ENCODE measurements around the gene WASL.
"Not testable (repeated sequence)": the region's sequence is repeated elsewhere in the genome, so short reads cannot be mapped to it uniquely, and the experiment has no call there.

The WASL gene

DNA sequence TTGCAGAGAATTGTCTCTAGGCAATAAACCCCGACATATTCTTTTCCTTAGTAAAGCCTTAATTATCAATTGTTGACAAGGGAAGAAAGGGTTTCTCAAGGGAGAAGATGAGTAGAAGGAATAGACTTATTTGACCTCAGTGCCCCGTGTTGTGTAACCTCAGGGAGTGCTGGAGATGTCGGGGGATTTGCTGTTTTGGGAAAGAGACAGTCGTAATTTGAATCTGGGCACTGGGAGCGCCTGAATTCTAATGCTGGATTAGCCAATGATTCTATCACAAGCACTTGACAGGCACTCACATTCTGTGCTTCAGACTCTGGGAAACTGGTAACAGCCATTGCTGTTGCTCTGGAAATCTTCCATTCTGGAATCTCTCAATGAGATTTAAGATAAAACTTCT, 106.9 kb downstream of the WASL start:
- Histone ChIP-seq H3K4me1 (ENCODE audit: insufficient read depth, low read length) (peaks cover 19% of the 10 kb centered on the region), H3K9ac (ENCODE audit: low read depth, low read length) (no peak overlapping the region), H3K36me3 (ENCODE audit: insufficient read depth, low read length) (no peaks in the 10 kb centered on the region), H3K9me3 (ENCODE audit: control insufficient read depth, insufficient read depth, low read length) (no peaks in the 10 kb centered on the region; the same call in 1 of the 2 replicates)

DNA sequence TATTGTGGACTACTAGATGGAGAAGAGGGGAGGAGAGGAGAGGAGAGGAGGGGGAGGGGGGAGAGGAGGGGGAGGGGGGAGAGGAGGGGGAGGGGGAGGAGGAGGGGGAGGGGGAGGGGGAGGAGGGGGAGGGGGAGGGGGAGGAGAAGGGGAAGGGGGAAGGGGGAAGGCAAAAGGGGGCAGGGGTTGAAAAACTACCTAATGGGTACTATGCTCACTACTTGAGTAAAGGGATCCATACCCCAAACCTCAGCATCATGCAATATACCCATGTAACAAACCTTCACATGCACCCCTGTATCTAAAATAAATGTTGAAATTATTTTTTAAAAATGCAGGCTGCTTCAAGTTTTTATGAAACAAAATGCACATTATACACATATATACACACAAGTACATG, 108.2 kb downstream of the WASL start:
- no peaks in the 10 kb centered on the region for H3K36me3 ChIP-seq (ENCODE audit: insufficient read depth, low read length)
- no peak overlapping the region for H3K9ac ChIP-seq (ENCODE audit: low read depth, low read length)
- no peaks in the 10 kb centered on the region; the same call in 1 of the 2 replicates for H3K9me3 ChIP-seq (ENCODE audit: control insufficient read depth, insufficient read depth, low read length)
- peaks cover 16% of the 10 kb centered on the region for H3K4me1 ChIP-seq (ENCODE audit: insufficient read depth, low read length)

DNA sequence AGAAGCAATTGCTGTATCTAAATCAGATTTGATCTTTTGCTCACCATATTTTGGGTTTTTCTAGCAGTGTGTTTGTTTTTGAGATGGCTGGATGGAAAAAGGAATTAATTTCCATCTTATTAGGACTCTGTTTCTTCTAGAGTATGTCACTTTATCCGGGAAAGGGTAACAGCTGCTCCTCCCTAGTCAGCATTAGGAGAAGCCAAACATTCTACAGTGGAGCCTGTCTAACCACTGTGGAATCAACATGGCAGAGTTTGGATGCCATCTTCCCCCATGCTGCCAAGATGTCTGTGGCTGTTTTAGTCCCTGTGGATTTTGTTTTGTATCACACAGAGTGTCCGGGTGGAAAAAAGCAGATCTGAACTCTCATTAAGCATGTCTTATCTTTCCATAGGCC, 109.2 kb downstream of the WASL start:
- H3K36me3 ChIP-seq (ENCODE audit: insufficient read depth, low read length), result no peaks in the 10 kb centered on the region
- H3K9ac ChIP-seq (ENCODE audit: low read depth, low read length), result no peak overlapping the region
- H3K4me1 ChIP-seq (ENCODE audit: insufficient read depth, low read length), result peaks cover 12% of the 10 kb centered on the region
- no peaks in the 10 kb centered on the region; the same call in 1 of the 2 replicates for H3K9me3 ChIP-seq (ENCODE audit: control insufficient read depth, insufficient read depth, low read length)

DNA sequence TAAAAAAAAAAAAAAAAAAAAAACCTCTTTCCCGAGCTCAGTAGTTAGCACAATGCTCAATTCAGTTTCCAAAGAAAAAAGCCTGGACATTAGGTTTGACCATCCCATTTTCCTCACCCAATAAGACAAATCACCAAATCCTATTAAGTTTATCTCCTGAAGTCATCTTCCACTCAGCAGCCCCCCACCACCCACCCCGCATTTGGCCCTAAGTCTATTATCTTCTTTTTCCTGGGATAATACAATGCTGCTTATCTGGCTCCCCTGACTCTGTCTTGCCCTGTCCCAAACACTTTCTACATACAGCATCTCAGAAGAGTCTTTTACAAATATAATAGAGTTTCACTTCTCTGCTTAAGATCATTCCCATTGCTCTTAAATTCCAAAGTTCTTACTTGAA, 110.9 kb downstream of the WASL start:
- no peak overlapping the region for H3K9ac ChIP-seq (ENCODE audit: low read depth, low read length)
- H3K9me3 ChIP-seq (ENCODE audit: control insufficient read depth, insufficient read depth, low read length), result no peaks in the 10 kb centered on the region; the same call in 1 of the 2 replicates
- H3K4me1 ChIP-seq (ENCODE audit: insufficient read depth, low read length), result peaks cover 6% of the 10 kb centered on the region; the same call in 1 of the 2 replicates

DNA sequence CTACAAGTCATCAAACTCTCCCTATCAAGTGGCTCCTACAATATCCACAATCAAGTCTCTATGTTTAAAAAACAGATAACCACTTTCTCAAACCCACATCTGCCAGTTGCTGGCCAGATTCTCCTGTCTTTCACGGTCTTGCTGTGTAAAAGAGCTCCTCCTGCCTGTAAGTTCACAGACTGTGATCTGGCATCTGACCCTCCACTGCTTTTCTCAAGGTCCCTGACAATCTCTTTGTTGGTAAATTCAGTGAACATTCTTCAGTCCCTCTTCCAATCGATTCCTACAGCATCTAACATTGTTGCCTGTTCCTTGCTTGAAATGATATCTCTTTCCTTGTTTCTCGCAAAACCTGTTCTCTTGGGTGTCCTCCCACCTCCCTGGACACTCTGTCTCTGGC, 111.6 kb downstream of the WASL start:
- no peaks in the 10 kb centered on the region; the same call in 1 of the 2 replicates for H3K9me3 ChIP-seq (ENCODE audit: control insufficient read depth, insufficient read depth, low read length)
- H3K36me3 ChIP-seq (ENCODE audit: insufficient read depth, low read length), result no peaks in the 10 kb centered on the region
- H3K9ac ChIP-seq (ENCODE audit: low read depth, low read length), result no peak overlapping the region
- peaks cover 6% of the 10 kb centered on the region; the same call in 1 of the 2 replicates for H3K4me1 ChIP-seq (ENCODE audit: insufficient read depth, low read length)

More for the DNA sequence above, 110.9 kb downstream of the WASL start:
- H3K36me3 ChIP-seq (ENCODE audit: insufficient read depth, low read length), result no peaks in the 10 kb centered on the region

DNA sequence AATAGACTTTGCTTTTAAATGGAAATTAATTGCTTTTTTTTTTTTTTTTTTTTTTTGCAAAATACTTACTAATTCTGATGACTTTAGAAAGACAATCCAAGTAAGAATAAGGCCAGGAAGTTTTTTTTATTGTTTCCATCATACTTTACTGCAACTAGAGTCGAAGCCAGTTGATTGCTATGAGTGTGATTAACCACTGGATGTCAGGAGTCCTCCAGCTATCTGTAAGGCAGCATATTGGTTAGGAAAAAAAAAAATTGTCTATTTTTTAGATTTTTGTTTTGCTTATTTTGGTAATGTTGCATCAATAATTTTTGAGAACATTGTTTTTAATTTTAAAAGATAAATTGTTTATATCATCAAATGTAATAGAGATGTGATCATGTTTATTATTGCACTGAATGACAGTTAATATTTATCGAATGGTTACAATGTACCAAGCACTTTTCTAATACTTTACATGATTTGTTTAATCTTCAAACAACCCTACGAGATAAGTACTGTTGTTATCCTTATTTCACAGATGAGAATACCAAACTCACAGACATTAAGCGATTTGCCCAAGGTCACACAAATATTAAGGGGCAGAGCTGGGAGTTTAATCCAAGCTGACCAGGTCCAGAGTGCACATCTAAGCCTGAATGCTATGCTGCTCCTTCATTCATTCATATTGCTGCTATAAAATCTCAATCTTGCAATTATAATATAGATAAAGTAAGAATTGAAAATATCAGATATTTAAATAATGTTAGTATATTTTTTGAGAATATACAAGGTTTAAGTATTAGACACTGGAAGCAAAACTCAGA, 113.0 kb downstream of the WASL start:
- Histone ChIP-seq H3K9ac (ENCODE audit: low read depth, low read length) (no peak overlapping the region), H3K36me3 (ENCODE audit: insufficient read depth, low read length) (no peaks in the 10 kb centered on the region), H3K4me1 (ENCODE audit: insufficient read depth, low read length) (peaks cover 6% of the 10 kb centered on the region; the same call in 1 of the 2 replicates), H3K9me3 (ENCODE audit: control insufficient read depth, insufficient read depth, low read length) (no peaks in the 10 kb centered on the region; the same call in 1 of the 2 replicates)

DNA sequence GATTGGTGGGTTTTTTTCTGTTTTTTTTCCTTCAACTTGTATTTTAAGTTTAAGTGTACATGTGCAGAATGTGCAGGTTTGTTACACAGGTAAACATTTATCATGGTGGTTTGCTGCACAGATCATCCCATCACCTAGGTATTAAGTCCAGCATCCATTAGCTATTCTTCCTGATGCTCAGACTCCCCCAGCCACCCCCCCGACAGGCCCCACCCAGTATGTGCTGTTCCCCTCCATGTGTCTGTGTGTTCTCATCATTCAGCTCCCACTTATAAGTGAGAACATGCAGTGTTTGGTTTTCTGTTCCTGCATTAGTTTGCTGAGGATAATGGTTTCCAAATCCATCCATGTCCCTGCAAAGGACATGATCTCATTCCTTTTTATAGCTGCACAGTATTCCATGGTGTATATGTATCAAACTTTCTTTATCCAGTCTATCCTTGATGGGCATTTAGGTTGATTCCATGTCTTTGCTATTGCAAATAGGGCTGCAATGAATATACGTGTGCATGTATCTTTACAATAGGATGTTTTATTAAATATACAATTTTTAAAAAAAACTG, 114.7 kb downstream of the WASL start:
- H3K9me3 ChIP-seq (ENCODE audit: control insufficient read depth, insufficient read depth, low read length); H3K9ac ChIP-seq (ENCODE audit: low read depth, low read length); H3K36me3 ChIP-seq (ENCODE audit: insufficient read depth, low read length); H3K4me1 ChIP-seq (ENCODE audit: insufficient read depth, low read length): not testable (repeated sequence)

DNA sequence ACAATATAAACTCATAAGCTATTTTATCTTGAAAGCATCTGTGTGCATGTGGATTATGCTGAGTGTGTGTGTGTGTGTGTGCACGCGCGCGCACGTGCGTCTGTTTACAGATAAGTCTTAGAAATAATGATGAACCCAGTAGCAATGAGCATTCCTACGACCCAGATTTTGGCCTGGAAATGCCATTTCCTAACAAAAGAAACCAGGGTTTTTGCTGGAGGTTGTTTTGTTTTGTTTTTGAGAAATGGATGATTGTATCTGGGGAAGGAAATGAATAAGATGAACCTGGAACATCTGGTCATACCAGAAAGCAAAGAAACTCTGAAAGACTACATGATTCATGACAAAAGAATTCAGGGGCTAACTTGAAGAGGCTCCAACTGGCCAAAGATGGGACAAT, 115.2 kb downstream of the WASL start:
- H3K9ac ChIP-seq (ENCODE audit: low read depth, low read length), result no peak overlapping the region
- no peaks in the 10 kb centered on the region for H3K36me3 ChIP-seq (ENCODE audit: insufficient read depth, low read length)
- peaks cover 11% of the 10 kb centered on the region; the same call in 1 of the 2 replicates for H3K4me1 ChIP-seq (ENCODE audit: insufficient read depth, low read length)
- H3K9me3 ChIP-seq (ENCODE audit: control insufficient read depth, insufficient read depth, low read length), result no peaks in the 10 kb centered on the region; the same call in 1 of the 2 replicates

DNA sequence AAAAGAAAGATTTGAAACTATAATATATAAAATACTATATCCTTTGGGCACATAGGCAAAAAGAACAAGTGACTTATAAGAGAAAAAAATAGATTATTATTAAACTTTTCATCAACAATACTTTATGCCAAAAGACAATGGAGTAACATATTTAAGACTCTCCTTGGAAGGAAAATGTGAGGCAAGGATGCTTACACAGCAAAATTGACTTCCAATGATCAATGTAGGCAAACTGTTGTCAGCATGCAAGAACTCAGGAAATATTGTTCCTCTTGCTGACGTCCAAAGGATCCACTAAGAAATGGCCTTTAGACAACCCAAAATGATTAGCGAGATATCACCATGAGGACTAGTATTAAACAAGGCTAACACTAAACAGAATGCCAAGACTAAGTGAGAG, 116.0 kb downstream of the WASL start:
- H3K4me1 ChIP-seq (ENCODE audit: insufficient read depth, low read length), result peaks cover 11% of the 10 kb centered on the region; the same call in 1 of the 2 replicates
- no peaks in the 10 kb centered on the region for H3K36me3 ChIP-seq (ENCODE audit: insufficient read depth, low read length)
- H3K9me3 ChIP-seq (ENCODE audit: control insufficient read depth, insufficient read depth, low read length), result no peaks in the 10 kb centered on the region
- H3K9ac ChIP-seq (ENCODE audit: low read depth, low read length), result no peak overlapping the region
